NB4 (cell line): ENCODE data around the gene TRAF4.

Source experiments
- DNase-seq: peaks from one replicate; pipeline ENCODE4 v3.0.0; 2010; ENCODE audit warnings: low read depth
- H3K4me3 ChIP-seq: one replicate; pipeline ENCODE4 v1.5.1; 2011; ENCODE audit warnings: mild to moderate bottlenecking, low read depth, low read length, moderate library complexity
- CTCF ChIP-seq: IDR thresholded peaks from one replicate; pipeline ENCODE4 v1.5.1; 2012; ENCODE audit warnings: low read depth, low read length
- MAX ChIP-seq: IDR thresholded peaks from 2 replicates; pipeline ENCODE4 v1.6.1; 2011; ENCODE audit warnings: low read depth, low read length
- MYC ChIP-seq: IDR thresholded peaks from 2 replicates; pipeline ENCODE4 v1.6.1; 2011; ENCODE audit warnings: low read depth, low read length
- POLR2A ChIP-seq: IDR thresholded peaks from 2 replicates; pipeline ENCODE4 v1.6.1; 2011; ENCODE audit warnings: mild to moderate bottlenecking; ENCODE audit not compliant: insufficient read length; ENCODE audit errors: extremely low read depth

The TRAF4 gene

GRCh38 chr17:28705728-28706334, 38.0 kb upstream of the TRAF4 start:
- no peak overlapping the region for H3K4me3 ChIP-seq
- no peak for DNase-seq
- no peak for TF ChIP-seq CTCF
- no peak for TF ChIP-seq MAX
- no peak for TF ChIP-seq POLR2A
- no peak for TF ChIP-seq MYC

GRCh38 chr17:28706471-28707338, 37.1 kb upstream of the TRAF4 start:
- DNase-seq: no peak
- H3K4me3 ChIP-seq: no peak overlapping the region
- TF ChIP-seq POLR2A (no peak), MYC (no peak), CTCF (no peak), MAX (no peak)

- no peak for DNase-seq
- TF ChIP-seq MAX (no peak), POLR2A (no peak), CTCF (no peak), MYC (no peak)
- no peak overlapping the region for H3K4me3 ChIP-seq
These were observed 36.5 kb upstream of the TRAF4 start for GRCh38 chr17:28707339-28707720.

- peak overlapping the region; percentile 88 for H3K4me3 ChIP-seq
- peak; percentile 97 for DNase-seq
- TF ChIP-seq MAX (peak; percentile 57; the same call in 1 of the 2 replicates), POLR2A (peak; percentile 94), MYC (no peak; the same call in none of the 2 replicates), CTCF (no peak)
These were observed 32.7 kb upstream of the TRAF4 start for GRCh38 chr17:28710861-28711722.

GRCh38 chr17:28711723-28712031, 32.1 kb upstream of the TRAF4 start, which contains the start of gene PROCA1:
Gene PROCA1 (minus strand): TSS chr17:28711888. CDS start chr17:28711660, 228 bp downstream.
- peak within 1 kb of the TSS; percentile 88 for H3K4me3 ChIP-seq
- TF ChIP-seq POLR2A (no peak), MYC (no peak), CTCF (no peak), MAX (no peak)
- DNase-seq: no peak
